ENCODE data around the gene SGCE. TPM values are rescaled to one million over a fixed set of nuclear protein-coding genes. Genes with fewer than 3 reads are reported as not detected.

Gene SGCE
- total and polyA plus RNA-seq, 10 donors = 9.6 to 93.7 (median 45.0) TPM

- Histone ChIP-seq H3K4me3 (no peak overlapping the region), H3K27ac (no peak overlapping the region), H3K27me3 (replicated peaks in 1 of 7) (no peaks in the 10 kb centered on the region), H3K9me3 (no peaks in the 10 kb centered on the region), H3K4me1 (peaks cover 0 to 11% (median 6%) of the 10 kb centered on the region in 6 donors), H3K36me3 (peaks cover 0 to 4% (median 0%) of the 10 kb centered on the region in 6 donors)
- TF ChIP-seq CTCF (IDR thresholded peaks at IDR 0.05 in 8 of 11, conservative IDR thresholded peaks at IDR 0.05 in 3 of 11) (no peak), POLR2AphosphoS5 (IDR thresholded peaks at IDR 0.05) (no peak), POLR2A (IDR thresholded peaks at IDR 0.05) (no peak)
- no peak for DNase-seq
- intact Hi-C loops (cut with DNase I; ENCODE audit: low total_unique reads) = no loop called here
- 88 to 98% (median 94%) methylated on average over 3 of the region's 3 CpGs for WGBS, 5 donors
These were observed 39.1 kb downstream of the SGCE start for GRCh38 chr7:94616855-94617254.

GRCh38 chr7:94615666-94616065, 40.3 kb downstream of the SGCE start:
- Histone ChIP-seq H3K4me3 (no peak overlapping the region), H3K36me3 (peaks cover 0 to 4% (median 0%) of the 10 kb centered on the region in 6 donors), H3K27ac (no peak overlapping the region), H3K4me1 (peaks cover 0 to 5% (median 2%) of the 10 kb centered on the region in 6 donors), H3K9me3 (no peaks in the 10 kb centered on the region), H3K27me3 (replicated peaks in 1 of 7) (no peaks in the 10 kb centered on the region)
- TF ChIP-seq POLR2A (IDR thresholded peaks at IDR 0.05) (no peak), POLR2AphosphoS5 (IDR thresholded peaks at IDR 0.05) (no peak), CTCF (IDR thresholded peaks at IDR 0.05 in 8 of 11, conservative IDR thresholded peaks at IDR 0.05 in 3 of 11) (no peak)
- DNase-seq = no peak
- 82 to 100% (median 93%) methylated on average over 1 of the region's 1 CpG for WGBS, 5 donors
- intact Hi-C loops (cut with DNase I; ENCODE audit: low total_unique reads) = no loop called here

- no peak for TF ChIP-seq POLR2A (IDR thresholded peaks at IDR 0.05)
- no peak for TF ChIP-seq POLR2AphosphoS5 (IDR thresholded peaks at IDR 0.05)
- TF ChIP-seq CTCF (IDR thresholded peaks at IDR 0.05 in 8 of 11, conservative IDR thresholded peaks at IDR 0.05 in 3 of 11) = no peak
- Histone ChIP-seq H3K36me3 (peaks cover 0 to 4% (median 0%) of the 10 kb centered on the region in 6 donors), H3K9me3 (peaks cover 0 to 6% (median 0%) of the 10 kb centered on the region in 8 donors), H3K27ac (no peak overlapping the region), H3K4me3 (no peak overlapping the region), H3K27me3 (replicated peaks in 1 of 7) (no peaks in the 10 kb centered on the region), H3K4me1 (no peaks in the 10 kb centered on the region)
- DNase-seq = no peak
- intact Hi-C loops (cut with DNase I; ENCODE audit: low total_unique reads) = no loop called here
These were observed 43.3 kb downstream of the SGCE start for GRCh38 chr7:94612661-94613060.

GRCh38 chr7:94612253-94612652, 43.7 kb downstream of the SGCE start:
- H3K9me3 ChIP-seq = peaks cover 0 to 6% (median 0%) of the 10 kb centered on the region in 8 donors
- WGBS, 5 donors = 92 to 98% (median 94%) methylated on average over 1 of the region's 1 CpG
- H3K27me3 ChIP-seq (replicated peaks in 1 of 7) = no peaks in the 10 kb centered on the region
- no peak for DNase-seq
- TF ChIP-seq POLR2AphosphoS5 (IDR thresholded peaks at IDR 0.05) (no peak), CTCF (IDR thresholded peaks at IDR 0.05 in 8 of 11, conservative IDR thresholded peaks at IDR 0.05 in 3 of 11) (no peak), POLR2A (IDR thresholded peaks at IDR 0.05) (no peak)
- intact Hi-C loops (cut with DNase I; ENCODE audit: low total_unique reads) = no loop called here
- H3K4me1 ChIP-seq = no peaks in the 10 kb centered on the region
- peaks cover 0 to 4% (median 0%) of the 10 kb centered on the region in 6 donors for H3K36me3 ChIP-seq
- H3K4me3 ChIP-seq = no peak overlapping the region
- H3K27ac ChIP-seq = no peak overlapping the region
